Keratinocyte (primary cell): ENCODE measurements around the gene NKRF. TPM values are rescaled to one million over a fixed set of nuclear protein-coding genes. Genes with fewer than 3 reads are reported as not detected.

Experiments used
- DNase-seq: peaks from one replicate; pipeline ENCODE4 v3.0.0-alpha.2; 2011; ENCODE audit warnings: low read depth, missing footprints, low spot score
- FAIRE-seq: peaks from 2 replicates; lab custom pipeline; 2011; peaks lifted over from hg19 to GRCh38; lab: Jason Lieb, UNC
- H2AFZ ChIP-seq: 2 replicates; pipeline ENCODE4 v1.6.0; 2012; ENCODE audit warnings: low read length, control low read depth, inconsistent platforms; ENCODE audit not compliant: control insufficient read depth
- H3K27ac ChIP-seq: 2 replicates; pipeline ENCODE4 v1.5.1; 2011; ENCODE audit warnings: low read length; ENCODE audit not compliant: control insufficient read depth, insufficient read depth
- H3K27me3 ChIP-seq: 3 replicates; pipeline ENCODE4 v1.6.0; 2011; ENCODE audit warnings: low read length; ENCODE audit not compliant: control insufficient read depth, insufficient read depth; ENCODE audit errors: extremely low read depth
- H3K36me3 ChIP-seq, 2 experiments: 2 replicates in 1 of 2; 3 replicates in 1 of 2; pipeline ENCODE4 v1.5.1; 2011; ENCODE audit warnings: low read length in 2 of 2, mild to moderate bottlenecking in 1 of 2; ENCODE audit not compliant: control insufficient read depth in 2 of 2, insufficient read depth in 2 of 2; ENCODE audit errors: extremely low read depth in 1 of 2
- H3K4me1 ChIP-seq: 3 replicates; pipeline ENCODE4 v1.5.1; 2011; ENCODE audit warnings: low read length; ENCODE audit not compliant: control insufficient read depth, insufficient read depth; ENCODE audit errors: extremely low read depth
- H3K4me2 ChIP-seq: 3 replicates; pipeline ENCODE4 v1.6.0; 2011; ENCODE audit warnings: low read depth, low read length; ENCODE audit not compliant: control insufficient read depth, insufficient read depth; ENCODE audit errors: extremely low read depth
- H3K4me3 ChIP-seq, 3 experiments: fragments of 200-600 bp in 1 of 3; sonication (generic) in 1 of 3; 2 replicates in 2 of 3; 3 replicates in 1 of 3; pipeline ENCODE4 v1.5.1; 2011 to 2016; ENCODE audit warnings: low read length in 3 of 3, mild to moderate bottlenecking in 3 of 3, control low read depth in 2 of 3, inconsistent platforms in 1 of 3, low read depth in 1 of 3, mixed read lengths in 1 of 3, mixed run types in 1 of 3, moderate library complexity in 1 of 3; ENCODE audit not compliant: control insufficient read depth in 2 of 3, insufficient read depth in 2 of 3; ENCODE audit errors: extremely low read depth in 1 of 3
- H3K79me2 ChIP-seq: 2 replicates; pipeline ENCODE4 v1.6.0; 2012; ENCODE audit warnings: low read length; ENCODE audit not compliant: control insufficient read depth, insufficient read depth
- H3K9ac ChIP-seq: 3 replicates; pipeline ENCODE4 v1.6.0; 2011; ENCODE audit warnings: low read length; ENCODE audit not compliant: control insufficient read depth, insufficient read depth; ENCODE audit errors: extremely low read depth
- H3K9me1 ChIP-seq: 3 replicates; pipeline ENCODE4 v1.6.0; 2011; ENCODE audit warnings: low read length; ENCODE audit not compliant: control insufficient read depth, insufficient read depth; ENCODE audit errors: extremely low read depth
- H3K9me3 ChIP-seq: 2 replicates; pipeline ENCODE4 v1.5.1; 2012; ENCODE audit warnings: low read depth, low read length; ENCODE audit not compliant: control insufficient read depth
- H4K20me1 ChIP-seq: 3 replicates; pipeline ENCODE4 v1.6.0; 2011; ENCODE audit warnings: low read length; ENCODE audit not compliant: control insufficient read depth, insufficient read depth; ENCODE audit errors: extremely low read depth
- EZH2 ChIP-seq: IDR thresholded peaks from one replicate; pipeline ENCODE4 v1.6.1; 2012; ENCODE audit warnings: inconsistent platforms, mild to moderate bottlenecking, low read length, moderate library complexity
- dilution Hi-C: fragments of 300-500 bp; cut with MboI; formaldehyde crosslinking; loops from one replicate; pipeline ENCODE4 v1.7.0; 2020; ENCODE audit warnings: low sequenced_read_pairs; ENCODE audit not compliant: extremely low pct_ligation_motif_present
- polyA plus RNA-seq, 5 experiments: library from polyadenylated mRNA; depleted of rRNA in 3 of 5; stranded (reverse) in 3 of 5; stranded (forward) in 1 of 5; unstranded in 1 of 5; fragments of >200 nt; gene quantifications; 1 replicate in 1 of 5; 2 replicates in 3 of 5; 3 replicates in 1 of 5; pipeline versions ENCODE4 v1.2.1 to v1.2.3, GENCODE V29; 2011 to 2012; ENCODE audit warnings: missing spikeins in 2 of 5, low read depth in 1 of 5, low replicate concordance in 1 of 5
- TF ChIP-seq, protein P1 (sequence below), 3 experiments: IDR thresholded peaks in 1 of 3; conservative IDR thresholded peaks in 1 of 3; optimal IDR thresholded peaks in 1 of 3; 2 replicates in 2 of 3; 3 replicates in 1 of 3; pipeline versions ENCODE3 to v1.5.1; 2011; ENCODE audit warnings: low read length in 3 of 3, mild to moderate bottlenecking in 3 of 3, moderate library complexity in 2 of 3, control low read depth in 1 of 3, inconsistent platforms in 1 of 3; ENCODE audit not compliant: insufficient read depth in 2 of 3; ENCODE audit errors: extremely low read depth in 1 of 3

Gene NKRF
- polyA plus RNA-seq, 1 donor (not counting 4 experiments of a cell fraction or from before 2014, with no cell fraction given) = 11.0 TPM

DNA sequence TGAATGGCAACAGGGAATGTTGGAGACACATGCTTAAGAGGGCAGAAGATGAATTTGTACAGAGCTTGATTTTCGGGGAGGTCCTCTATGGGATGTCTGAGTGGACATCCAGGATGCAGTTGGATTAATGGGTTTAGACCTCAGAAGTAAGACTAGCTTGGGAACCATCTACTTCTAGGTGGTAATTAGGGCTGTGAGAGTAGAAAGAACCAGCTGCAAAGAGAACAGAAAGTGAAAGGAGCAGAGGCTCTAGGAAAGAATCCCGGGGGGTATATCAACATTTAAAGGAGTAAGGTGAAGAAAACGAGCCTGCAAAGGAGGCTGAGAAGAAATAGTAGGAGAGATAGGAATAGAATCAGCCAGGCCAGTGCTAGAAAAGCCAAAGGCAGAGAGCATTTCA is 29.0 kb upstream of the NKRF start:
- Histone ChIP-seq H3K4me1 (no peaks in the 10 kb centered on the region), H3K27me3 (no peaks in the 10 kb centered on the region), H3K27ac (no peak overlapping the region), H3K4me2 (no peak overlapping the region), H3K9me1 (no peaks in the 10 kb centered on the region), H3K36me3 (no peaks in the 10 kb centered on the region), H3K4me3 (no peak overlapping the region), H4K20me1 (no peaks in the 10 kb centered on the region), H3K79me2 (no peaks in the 10 kb centered on the region), H3K9ac (no peak overlapping the region), H2AFZ (no peak overlapping the region), H3K9me3 (no peaks in the 10 kb centered on the region)
- TF ChIP-seq EZH2 = no peak
- TF ChIP-seq, protein P1, sequence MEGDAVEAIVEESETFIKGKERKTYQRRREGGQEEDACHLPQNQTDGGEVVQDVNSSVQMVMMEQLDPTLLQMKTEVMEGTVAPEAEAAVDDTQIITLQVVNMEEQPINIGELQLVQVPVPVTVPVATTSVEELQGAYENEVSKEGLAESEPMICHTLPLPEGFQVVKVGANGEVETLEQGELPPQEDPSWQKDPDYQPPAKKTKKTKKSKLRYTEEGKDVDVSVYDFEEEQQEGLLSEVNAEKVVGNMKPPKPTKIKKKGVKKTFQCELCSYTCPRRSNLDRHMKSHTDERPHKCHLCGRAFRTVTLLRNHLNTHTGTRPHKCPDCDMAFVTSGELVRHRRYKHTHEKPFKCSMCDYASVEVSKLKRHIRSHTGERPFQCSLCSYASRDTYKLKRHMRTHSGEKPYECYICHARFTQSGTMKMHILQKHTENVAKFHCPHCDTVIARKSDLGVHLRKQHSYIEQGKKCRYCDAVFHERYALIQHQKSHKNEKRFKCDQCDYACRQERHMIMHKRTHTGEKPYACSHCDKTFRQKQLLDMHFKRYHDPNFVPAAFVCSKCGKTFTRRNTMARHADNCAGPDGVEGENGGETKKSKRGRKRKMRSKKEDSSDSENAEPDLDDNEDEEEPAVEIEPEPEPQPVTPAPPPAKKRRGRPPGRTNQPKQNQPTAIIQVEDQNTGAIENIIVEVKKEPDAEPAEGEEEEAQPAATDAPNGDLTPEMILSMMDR (optimal IDR thresholded peaks at IDR 0.05 in 1 of 3, IDR thresholded peaks at IDR 0.05 in 1 of 3, conservative IDR thresholded peaks at IDR 0.05 in 1 of 3; ENCODE audit: extremely low read depth in 1 of 3, insufficient read depth in 2 of 3, low read length in 3 of 3) = no peak
- dilution Hi-C loops = no loop called here
- DNase-seq (no peak), FAIRE-seq (no peak)

DNA sequence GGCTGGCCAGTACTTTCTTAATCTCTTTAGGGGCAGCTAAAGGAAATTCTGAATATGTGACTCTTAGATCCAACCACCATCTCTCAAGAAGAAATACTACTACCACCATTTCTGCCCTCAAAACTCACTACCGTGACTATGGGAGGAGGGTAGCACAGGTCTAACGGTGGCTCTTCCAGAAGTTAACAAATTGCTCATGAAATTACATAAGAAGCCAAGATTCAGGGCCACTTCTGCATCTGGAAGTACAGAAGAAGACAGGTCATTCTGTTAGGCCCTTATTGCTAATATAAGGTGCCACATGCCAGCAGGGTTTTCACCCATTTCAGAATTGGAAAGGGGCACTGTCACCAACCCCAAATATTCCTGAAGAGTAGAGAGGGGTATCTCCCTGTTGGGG is 19.6 kb upstream of the NKRF start:
- H4K20me1 ChIP-seq = no peaks in the 10 kb centered on the region
- no peak overlapping the region for H3K4me3 ChIP-seq
- no peaks in the 10 kb centered on the region for H3K4me1 ChIP-seq
- DNase-seq (no peak), FAIRE-seq (no peak)
- no peak for TF ChIP-seq EZH2
- TF ChIP-seq, protein P1 (optimal IDR thresholded peaks at IDR 0.05 in 1 of 3, IDR thresholded peaks at IDR 0.05 in 1 of 3, conservative IDR thresholded peaks at IDR 0.05 in 1 of 3; ENCODE audit: extremely low read depth in 1 of 3, insufficient read depth in 2 of 3, low read length in 3 of 3) = no peak
- H2AFZ ChIP-seq = no peak overlapping the region
- no peak overlapping the region for H3K27ac ChIP-seq
- H3K36me3 ChIP-seq = no peaks in the 10 kb centered on the region
- H3K4me2 ChIP-seq = no peak overlapping the region
- no peaks in the 10 kb centered on the region for H3K9me3 ChIP-seq
- dilution Hi-C loops = no loop called here
- H3K9me1 ChIP-seq = no peaks in the 10 kb centered on the region
- no peak overlapping the region for H3K9ac ChIP-seq
- no peaks in the 10 kb centered on the region for H3K27me3 ChIP-seq
- H3K79me2 ChIP-seq = no peaks in the 10 kb centered on the region
